Measurements from ENCODE around the gene OLFM3. TPM values are rescaled to one million over a fixed set of nuclear protein-coding genes. Genes with fewer than 3 reads are reported as not detected.

Gene OLFM3
- total RNA-seq, 1 donor from 2014 or later = not detected

DNA sequence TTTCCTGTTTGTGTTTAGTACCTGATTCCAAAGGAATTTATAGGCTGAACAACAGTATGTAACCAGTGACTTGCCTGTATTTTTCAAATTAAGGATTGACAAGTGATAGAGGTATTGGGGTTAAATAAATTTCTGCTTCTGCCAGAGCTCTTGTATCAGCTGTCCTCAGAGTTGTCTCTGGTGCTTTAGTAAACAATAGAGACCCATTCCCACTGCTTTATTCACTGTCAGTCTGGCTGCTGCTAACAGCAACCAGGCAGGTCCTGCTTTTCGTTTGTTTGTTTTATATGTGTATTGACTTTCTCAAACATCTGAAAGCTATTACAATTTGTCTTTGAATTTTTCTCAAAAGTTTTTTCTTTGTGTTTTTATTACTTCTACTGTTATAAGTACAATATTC is 76.1 kb downstream of the OLFM3 start:
- Mint-ChIP-seq H3K9me3 (no peaks in the 10 kb centered on the region), H3K27ac (no peak overlapping the region), H3K36me3 (ENCODE audit: low read depth) (no peaks in the 10 kb centered on the region), H3K4me1 (no peaks in the 10 kb centered on the region), H3K4me3 (no peak overlapping the region), H3K27me3 (no peaks in the 10 kb centered on the region)
- intact Hi-C loops (cut with micrococcal nuclease) = no loop called here
- DNase-seq = no peak

DNA sequence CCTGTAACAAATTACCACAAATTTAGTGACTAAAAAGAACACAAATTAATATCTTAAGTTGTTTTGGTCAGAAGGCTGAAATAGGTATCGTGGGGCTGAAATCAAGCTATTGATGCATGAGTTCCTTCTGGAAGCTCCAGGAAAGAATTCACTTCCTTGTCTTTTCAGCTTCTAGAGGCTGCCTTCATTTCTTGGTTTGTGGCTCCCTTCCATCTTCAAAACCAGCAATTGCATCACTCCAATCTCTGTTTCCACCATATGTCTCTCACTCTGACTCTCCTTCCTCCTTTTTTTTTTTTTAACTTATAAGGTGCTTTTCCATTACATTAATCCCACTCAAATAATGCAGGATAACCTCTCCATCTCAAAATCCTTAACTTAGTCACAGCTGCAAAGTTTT is 78.4 kb downstream of the OLFM3 start:
- DNase-seq = no peak
- Mint-ChIP-seq H3K4me1 (no peaks in the 10 kb centered on the region), H3K9me3 (no peaks in the 10 kb centered on the region), H3K4me3 (no peak overlapping the region), H3K27ac (no peak overlapping the region), H3K27me3 (no peaks in the 10 kb centered on the region), H3K36me3 (ENCODE audit: low read depth) (no peaks in the 10 kb centered on the region)
- intact Hi-C loops (cut with micrococcal nuclease) = no loop called here

DNA sequence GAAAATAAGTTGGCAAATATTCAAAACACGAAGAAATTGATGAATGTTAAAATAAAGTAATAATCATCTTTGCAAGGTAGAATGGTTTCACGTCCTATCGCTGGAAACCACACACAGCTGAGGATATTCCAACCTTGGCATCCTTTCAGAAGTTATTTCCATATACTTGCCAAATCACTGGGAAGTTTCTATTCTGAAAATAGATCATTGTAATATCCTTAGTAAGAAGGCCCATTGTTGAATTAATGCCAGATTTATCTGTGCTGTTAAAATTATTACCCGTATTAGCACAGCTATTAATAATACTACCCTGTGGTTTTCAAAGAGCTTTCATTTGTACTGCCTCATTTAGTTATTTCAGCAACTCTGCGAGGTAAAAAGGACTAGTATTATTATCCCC is 81.1 kb downstream of the OLFM3 start:
- Mint-ChIP-seq H3K27ac (no peak overlapping the region), H3K36me3 (ENCODE audit: low read depth) (no peaks in the 10 kb centered on the region), H3K4me1 (no peaks in the 10 kb centered on the region), H3K4me3 (no peak overlapping the region), H3K27me3 (no peaks in the 10 kb centered on the region), H3K9me3 (no peaks in the 10 kb centered on the region)
- intact Hi-C loops (cut with micrococcal nuclease) = no loop called here
- no peak for DNase-seq

DNA sequence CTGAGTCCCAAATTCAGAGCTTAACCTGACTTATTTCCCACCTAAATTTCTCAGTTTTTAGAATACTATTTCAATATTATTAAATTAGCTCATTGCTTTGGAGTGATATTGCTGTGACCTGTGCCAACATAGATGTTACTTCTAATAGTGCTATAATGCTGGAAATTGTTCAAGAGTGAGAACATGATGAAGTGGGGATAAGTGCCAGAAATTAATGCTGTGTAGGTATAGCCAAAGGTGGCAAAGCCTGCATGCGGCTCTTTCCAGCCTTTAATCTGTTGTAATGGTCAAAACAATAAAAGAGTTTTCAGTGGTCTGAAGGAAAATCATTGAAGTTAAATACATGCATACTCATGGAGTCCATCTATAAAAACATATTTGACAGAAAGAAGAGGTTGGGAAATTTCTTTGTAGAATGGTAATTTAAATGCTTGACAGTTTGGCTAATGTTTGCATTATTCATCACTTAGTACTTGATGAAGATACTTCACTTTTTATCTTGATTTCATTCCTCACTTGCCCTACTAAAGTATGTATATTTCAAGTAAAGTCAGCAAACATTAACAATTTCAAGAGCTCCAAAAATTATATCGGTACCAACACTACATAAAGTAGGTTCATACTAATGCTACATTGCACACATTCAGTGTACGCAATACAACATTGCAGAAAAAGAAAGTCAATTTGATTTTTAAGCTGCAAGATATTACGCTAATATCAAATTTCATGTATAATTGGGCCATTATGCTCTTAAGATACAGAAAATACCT is 82.1 kb downstream of the OLFM3 start:
- intact Hi-C loops (cut with micrococcal nuclease) = no loop called here

DNA sequence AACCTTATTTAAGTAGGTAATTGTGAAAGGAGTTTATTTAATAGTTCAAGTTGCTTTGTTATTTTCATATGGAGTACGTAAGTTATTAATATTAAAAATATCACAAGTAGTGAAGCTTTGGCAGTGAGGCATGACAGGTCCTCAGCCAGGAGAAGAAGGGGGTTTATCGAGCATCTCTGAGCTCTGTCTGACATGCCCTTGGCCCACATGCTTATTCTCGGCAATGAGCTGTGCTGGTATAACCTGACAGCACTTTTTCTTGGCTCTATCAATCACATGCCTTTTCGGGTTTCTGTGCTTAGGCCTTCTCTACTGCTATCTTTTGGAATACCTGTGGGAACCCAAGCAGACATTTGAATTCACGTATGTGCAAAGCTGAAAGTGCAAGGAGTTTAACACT is 84.8 kb downstream of the OLFM3 start:
- H3K27me3 Mint-ChIP-seq = no peaks in the 10 kb centered on the region
- no peak for DNase-seq
- intact Hi-C loops (cut with micrococcal nuclease) = no loop called here
- H3K9me3 Mint-ChIP-seq = no peaks in the 10 kb centered on the region
- H3K27ac Mint-ChIP-seq = no peak overlapping the region
- H3K4me1 Mint-ChIP-seq = no peaks in the 10 kb centered on the region
- H3K36me3 Mint-ChIP-seq (ENCODE audit: low read depth) = no peaks in the 10 kb centered on the region
- no peak overlapping the region for H3K4me3 Mint-ChIP-seq

More for the DNA sequence above, 82.1 kb downstream of the OLFM3 start:
- Mint-ChIP-seq H3K27me3 (no peaks in the 10 kb centered on the region), H3K27ac (no peak overlapping the region), H3K4me3 (no peak overlapping the region), H3K4me1 (no peaks in the 10 kb centered on the region), H3K9me3 (no peaks in the 10 kb centered on the region), H3K36me3 (ENCODE audit: low read depth) (no peaks in the 10 kb centered on the region)
- DNase-seq = no peak

DNA sequence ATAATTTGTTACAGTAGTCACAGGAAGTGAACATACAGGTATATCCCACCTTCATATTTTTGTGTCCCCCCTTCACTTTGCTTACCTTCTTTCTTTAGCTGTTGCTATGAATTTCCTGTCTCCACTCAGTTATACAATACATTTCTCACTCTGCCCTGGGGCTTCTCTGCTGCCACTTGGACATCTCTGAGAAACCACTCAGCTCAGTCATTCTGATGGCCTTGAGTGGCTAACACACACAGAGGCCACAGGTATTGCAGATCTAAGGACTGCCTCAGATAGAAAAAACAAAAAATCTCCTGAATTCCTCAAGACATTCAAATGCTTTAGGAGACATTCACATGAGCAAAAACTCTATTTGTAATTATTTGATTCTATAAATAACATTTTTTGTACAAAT is 87.7 kb downstream of the OLFM3 start:
- H3K36me3 Mint-ChIP-seq (ENCODE audit: low read depth) = no peaks in the 10 kb centered on the region
- no peak overlapping the region for H3K27ac Mint-ChIP-seq
- no peak for DNase-seq
- no peaks in the 10 kb centered on the region for H3K4me1 Mint-ChIP-seq
- no peak overlapping the region for H3K4me3 Mint-ChIP-seq
- no peaks in the 10 kb centered on the region for H3K9me3 Mint-ChIP-seq
- intact Hi-C loops (cut with micrococcal nuclease) = no loop called here
- H3K27me3 Mint-ChIP-seq = no peaks in the 10 kb centered on the region

DNA sequence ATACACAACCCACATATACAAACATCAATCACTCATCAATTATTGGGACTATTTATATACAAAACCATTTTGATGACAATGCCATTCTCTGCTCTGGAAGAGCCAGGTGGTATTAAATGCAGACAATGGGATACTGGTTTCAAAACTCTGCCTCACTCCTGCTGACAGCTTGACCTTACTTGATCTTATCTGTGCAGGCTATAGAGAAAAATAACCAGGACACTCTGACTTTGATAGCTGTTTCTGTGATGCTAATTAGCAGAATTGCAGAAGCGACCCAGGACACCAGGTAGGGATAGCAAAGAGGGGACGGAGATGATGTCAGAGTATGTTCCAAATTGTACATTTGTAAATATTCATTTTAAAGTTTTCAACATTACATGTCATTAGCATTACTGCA is 89.5 kb downstream of the OLFM3 start:
- Mint-ChIP-seq H3K27ac (no peak overlapping the region), H3K36me3 (ENCODE audit: low read depth) (no peaks in the 10 kb centered on the region), H3K9me3 (no peaks in the 10 kb centered on the region), H3K27me3 (no peaks in the 10 kb centered on the region), H3K4me1 (no peaks in the 10 kb centered on the region), H3K4me3 (no peak overlapping the region)
- intact Hi-C loops (cut with micrococcal nuclease) = no loop called here
- no peak for DNase-seq

DNA sequence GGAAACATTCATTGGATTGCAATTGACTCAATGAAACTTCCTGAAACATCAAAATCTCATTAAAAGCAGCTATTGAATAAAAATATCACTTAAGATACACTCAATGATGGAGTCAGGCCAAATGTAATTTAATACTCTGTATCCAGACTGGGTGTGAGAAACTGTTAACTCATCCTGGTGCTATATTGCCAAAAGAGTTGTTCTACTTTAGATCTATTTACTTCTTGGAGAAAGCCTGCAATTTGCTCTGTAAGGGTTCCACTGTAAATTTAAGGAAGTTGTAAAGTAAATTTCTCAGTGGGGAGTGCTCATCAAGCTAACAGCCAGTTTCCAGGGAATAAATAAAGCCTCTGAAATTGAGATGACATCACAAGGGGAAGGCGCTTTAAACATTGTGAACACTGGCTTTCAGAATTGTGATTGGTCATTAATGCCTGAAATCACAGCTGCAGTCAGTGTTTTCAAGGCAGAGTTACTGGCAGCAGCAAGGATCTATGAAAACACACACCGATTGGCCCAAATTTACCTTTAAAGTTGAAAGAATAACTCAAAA is 91.4 kb downstream of the OLFM3 start:
- no peak for DNase-seq
- H3K9me3 Mint-ChIP-seq = no peaks in the 10 kb centered on the region
- H3K36me3 Mint-ChIP-seq (ENCODE audit: low read depth) = no peaks in the 10 kb centered on the region
- H3K4me3 Mint-ChIP-seq = no peak overlapping the region
- intact Hi-C loops (cut with micrococcal nuclease) = no loop called here
- no peaks in the 10 kb centered on the region for H3K4me1 Mint-ChIP-seq
- H3K27ac Mint-ChIP-seq = no peak overlapping the region
- no peaks in the 10 kb centered on the region for H3K27me3 Mint-ChIP-seq

DNA sequence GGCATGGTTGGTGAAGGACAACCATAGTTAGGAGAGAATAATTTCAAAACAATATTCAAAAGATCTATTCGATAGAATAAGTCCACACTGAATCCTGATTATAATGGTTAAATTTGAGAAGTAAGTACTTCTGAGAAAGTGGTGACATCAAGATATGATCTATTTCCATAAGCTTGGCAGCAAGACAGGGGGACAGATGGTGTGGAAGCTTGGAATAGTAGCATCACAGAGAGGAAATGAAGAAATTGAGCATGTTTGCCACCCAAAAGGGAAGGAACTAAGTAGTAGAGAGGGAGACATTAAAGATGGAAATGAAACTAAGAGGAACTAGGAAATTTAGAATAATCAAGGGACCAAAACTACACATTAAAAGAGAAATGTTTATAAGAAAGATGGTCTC is 94.5 kb downstream of the OLFM3 start:
- H3K36me3 Mint-ChIP-seq (ENCODE audit: low read depth) = no peaks in the 10 kb centered on the region
- intact Hi-C loops (cut with micrococcal nuclease) = no loop called here
- no peak overlapping the region for H3K27ac Mint-ChIP-seq
- H3K27me3 Mint-ChIP-seq = no peaks in the 10 kb centered on the region
- no peaks in the 10 kb centered on the region for H3K9me3 Mint-ChIP-seq
- no peak overlapping the region for H3K4me3 Mint-ChIP-seq
- H3K4me1 Mint-ChIP-seq = no peaks in the 10 kb centered on the region
- no peak for DNase-seq

DNA sequence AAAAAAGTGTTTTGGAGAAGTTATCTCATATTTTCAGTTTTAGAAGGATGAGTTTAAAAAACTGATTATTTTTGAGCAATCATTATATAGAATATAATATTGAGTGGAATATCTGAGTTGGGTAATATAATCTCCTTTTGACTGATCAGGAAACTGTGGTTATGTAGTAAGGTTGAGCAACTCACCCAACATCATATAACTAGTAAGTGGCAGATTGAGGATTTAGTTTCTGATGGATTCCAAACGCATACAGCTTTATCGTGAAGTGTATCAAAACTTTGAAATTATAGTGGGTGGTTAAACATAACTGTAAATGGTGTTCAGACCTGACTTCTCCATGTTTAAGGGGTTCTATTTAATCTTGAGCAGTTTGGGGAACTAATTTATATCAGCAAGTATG is 98.6 kb downstream of the OLFM3 start:
- H3K4me3 Mint-ChIP-seq = no peak overlapping the region
- intact Hi-C loops (cut with micrococcal nuclease) = no loop called here
- no peaks in the 10 kb centered on the region for H3K9me3 Mint-ChIP-seq
- DNase-seq = no peak
- H3K27me3 Mint-ChIP-seq = no peaks in the 10 kb centered on the region
- no peaks in the 10 kb centered on the region for H3K36me3 Mint-ChIP-seq (ENCODE audit: low read depth)
- H3K4me1 Mint-ChIP-seq = no peaks in the 10 kb centered on the region
- H3K27ac Mint-ChIP-seq = no peak overlapping the region

DNA sequence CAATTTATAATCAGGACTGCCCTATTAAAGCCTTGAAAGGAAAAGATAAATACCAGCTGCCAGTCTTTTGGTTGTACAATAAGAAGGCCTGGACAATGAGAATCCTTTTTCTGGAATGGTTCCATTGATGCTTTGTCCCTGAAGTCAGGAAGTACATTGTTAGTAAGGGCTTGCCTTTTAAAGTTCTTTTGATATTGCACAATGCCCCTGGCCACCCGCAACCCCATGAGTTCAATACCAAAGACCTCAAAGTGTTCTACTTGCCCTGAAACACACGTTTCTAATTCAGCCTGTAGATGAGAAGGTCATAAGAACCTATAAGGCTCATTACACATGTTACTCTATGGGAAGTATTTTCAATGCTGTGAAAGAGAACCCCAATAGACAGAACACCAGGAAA is 112.1 kb downstream of the OLFM3 start:
- intact Hi-C loops (cut with micrococcal nuclease) = no loop called here
- no peaks in the 10 kb centered on the region for H3K9me3 Mint-ChIP-seq
- H3K36me3 Mint-ChIP-seq (ENCODE audit: low read depth) = no peaks in the 10 kb centered on the region
- H3K4me1 Mint-ChIP-seq = no peaks in the 10 kb centered on the region
- H3K27me3 Mint-ChIP-seq = no peaks in the 10 kb centered on the region
- H3K27ac Mint-ChIP-seq = no peak overlapping the region
- DNase-seq = no peak
- H3K4me3 Mint-ChIP-seq = no peak overlapping the region

DNA sequence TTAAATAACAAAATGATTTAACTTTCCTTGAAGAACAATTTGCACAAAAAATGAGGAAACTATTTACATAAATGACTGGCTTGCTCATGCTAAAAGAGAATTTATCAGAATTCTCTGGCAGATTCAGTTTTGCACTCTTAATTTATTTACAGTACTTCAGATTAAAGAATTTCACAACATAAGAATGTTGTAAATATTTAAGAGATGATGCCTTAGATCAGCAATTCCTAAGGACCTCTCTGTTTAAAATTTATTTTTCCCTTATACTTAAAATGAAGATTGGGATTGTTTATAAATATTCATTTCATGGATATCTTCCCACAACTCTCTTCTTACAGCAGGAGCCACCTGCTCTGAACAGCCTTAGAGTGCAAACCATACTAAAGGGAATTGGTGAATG is 120.8 kb downstream of the OLFM3 start:
- H3K27me3 Mint-ChIP-seq = no peaks in the 10 kb centered on the region
- no peaks in the 10 kb centered on the region for H3K36me3 Mint-ChIP-seq (ENCODE audit: low read depth)
- no peak for DNase-seq
- H3K27ac Mint-ChIP-seq = no peak overlapping the region
- no peak overlapping the region for H3K4me3 Mint-ChIP-seq
- intact Hi-C loops (cut with micrococcal nuclease) = no loop called here
- no peaks in the 10 kb centered on the region for H3K9me3 Mint-ChIP-seq
- no peaks in the 10 kb centered on the region for H3K4me1 Mint-ChIP-seq

DNA sequence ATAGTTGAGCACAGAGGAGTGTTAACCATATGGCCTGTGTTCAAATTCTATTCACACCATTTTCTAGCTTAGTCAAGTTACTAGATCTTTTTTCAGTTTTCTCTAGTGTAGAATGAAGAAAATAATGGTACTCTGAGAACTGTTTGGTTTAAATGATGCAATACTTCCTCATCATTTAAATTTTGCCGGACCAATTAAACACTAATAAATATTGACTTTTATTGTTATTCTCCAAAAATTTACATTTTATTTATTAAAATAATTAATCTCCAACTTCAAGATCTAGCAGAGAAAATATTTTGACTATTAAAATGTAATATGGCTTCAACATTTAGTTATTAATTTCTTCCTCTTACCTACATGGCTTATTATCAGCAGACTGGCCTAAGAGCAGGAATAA is 123.1 kb downstream of the OLFM3 start:
- H3K27me3 Mint-ChIP-seq = no peaks in the 10 kb centered on the region
- intact Hi-C loops (cut with micrococcal nuclease) = no loop called here
- no peaks in the 10 kb centered on the region for H3K4me1 Mint-ChIP-seq
- no peak for DNase-seq
- no peaks in the 10 kb centered on the region for H3K36me3 Mint-ChIP-seq (ENCODE audit: low read depth)
- H3K4me3 Mint-ChIP-seq = no peak overlapping the region
- H3K27ac Mint-ChIP-seq = no peak overlapping the region
- H3K9me3 Mint-ChIP-seq = no peaks in the 10 kb centered on the region

DNA sequence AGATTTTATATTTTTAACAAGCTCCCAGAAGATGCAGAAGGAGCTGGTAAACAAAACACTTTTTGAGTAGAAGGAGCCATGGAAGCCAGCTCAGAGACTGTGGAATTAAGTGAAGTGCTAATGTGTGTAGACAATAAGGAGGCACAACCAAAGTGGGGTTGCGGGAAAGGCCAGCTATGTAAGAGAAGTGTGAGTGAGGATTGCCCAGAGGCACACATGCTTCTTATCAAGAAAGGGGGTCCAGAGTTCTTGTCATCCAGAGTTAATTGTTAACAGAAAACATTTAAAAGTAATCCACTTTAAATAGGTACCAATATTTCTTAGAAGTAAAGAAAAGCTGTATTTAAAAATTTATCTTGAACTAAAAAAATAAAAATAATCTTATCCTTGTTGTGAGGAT is 136.8 kb downstream of the OLFM3 start:
- no peak for DNase-seq
- Mint-ChIP-seq H3K9me3 (no peaks in the 10 kb centered on the region), H3K27ac (no peak overlapping the region), H3K27me3 (no peaks in the 10 kb centered on the region), H3K36me3 (ENCODE audit: low read depth) (no peaks in the 10 kb centered on the region), H3K4me1 (no peaks in the 10 kb centered on the region), H3K4me3 (no peak overlapping the region)
- intact Hi-C loops (cut with micrococcal nuclease) = no loop called here

DNA sequence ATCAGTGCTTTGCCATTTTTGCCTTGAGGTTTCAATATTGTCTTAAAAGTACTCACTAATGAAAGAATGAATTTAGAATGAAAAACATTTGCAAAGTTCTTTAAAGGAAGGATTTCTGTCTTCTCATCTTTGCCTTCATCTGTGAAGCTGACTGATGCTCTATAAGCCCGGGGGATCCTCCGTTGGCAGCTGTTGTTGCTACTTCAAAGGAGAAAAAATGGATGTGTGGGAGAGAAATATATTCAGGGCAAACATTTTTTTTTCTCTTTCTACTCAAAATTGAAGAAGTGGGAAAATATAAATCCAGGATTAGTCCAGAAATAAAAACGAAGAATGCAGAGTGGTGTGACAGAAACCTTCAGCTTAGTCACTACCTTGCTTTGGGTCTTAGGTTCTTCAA is 142.5 kb downstream of the OLFM3 start:
- intact Hi-C loops (cut with micrococcal nuclease) = no loop called here
- H3K4me1 Mint-ChIP-seq = no peaks in the 10 kb centered on the region
- H3K9me3 Mint-ChIP-seq = no peaks in the 10 kb centered on the region
- H3K27me3 Mint-ChIP-seq = no peaks in the 10 kb centered on the region
- no peak for DNase-seq
- H3K36me3 Mint-ChIP-seq (ENCODE audit: low read depth) = no peaks in the 10 kb centered on the region
- H3K4me3 Mint-ChIP-seq = no peak overlapping the region
- H3K27ac Mint-ChIP-seq = no peak overlapping the region

All from activated CD4-positive, alpha-beta T cell treated with anti-CD3 and anti-CD28 coated beads, Interleukin-2, amount 10 ng/mL, durations not matched to agents 24 days and 14 days (primary cell).